ENCODE results near the gene ZNF732. TPM values are rescaled to one million over a fixed set of nuclear protein-coding genes. Genes with fewer than 3 reads are reported as not detected.
A peak's percentile ranks its signal among the peaks of the same experiment; 100 is the strongest.
"Not testable (repeated sequence)": the region's sequence is repeated elsewhere in the genome, so short reads cannot be mapped to it uniquely, and the experiment has no call there.

Gene ZNF732
- total RNA-seq, 1 experiment from 2014 or later, result 0.66 TPM

DNA sequence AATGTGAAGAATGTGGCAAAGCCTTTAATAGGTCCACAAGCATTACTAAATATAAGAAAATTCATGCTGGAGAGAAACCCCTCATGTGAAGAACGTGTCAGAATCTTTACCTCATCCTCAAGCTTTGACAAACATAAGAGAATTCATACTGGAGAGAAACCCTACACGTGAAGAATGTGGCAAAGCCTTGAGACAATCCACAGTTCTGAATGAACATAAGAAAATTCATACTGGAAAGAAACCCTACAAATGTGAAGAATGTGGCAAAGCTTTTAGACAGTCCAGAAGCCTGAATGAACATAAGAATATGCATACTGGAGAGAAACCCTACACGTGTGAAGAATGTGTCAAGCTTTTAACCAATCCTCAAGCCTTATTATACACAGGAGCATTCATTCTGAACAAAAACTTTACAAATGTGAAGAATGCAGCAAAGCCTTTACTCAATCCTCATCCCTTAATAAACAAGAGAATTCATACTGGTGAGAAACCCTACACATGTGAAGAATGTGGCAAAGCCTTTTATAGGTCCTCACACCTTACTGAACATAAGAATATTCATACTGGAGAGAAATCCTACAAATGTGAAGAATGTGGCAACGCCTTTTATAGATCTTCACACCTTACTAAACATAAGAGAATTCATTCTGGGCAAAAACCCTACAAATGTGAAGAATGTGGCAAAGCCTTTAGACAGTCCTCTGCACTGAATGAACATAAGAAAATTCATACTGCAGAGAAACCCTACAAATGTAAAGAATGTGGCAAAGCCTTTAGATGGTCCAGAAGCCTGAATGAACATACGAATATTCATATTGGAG lies 51.1 kb downstream of the ZNF732 start:
- no peak for DNase-seq (ENCODE audit: low spot score)

DNA sequence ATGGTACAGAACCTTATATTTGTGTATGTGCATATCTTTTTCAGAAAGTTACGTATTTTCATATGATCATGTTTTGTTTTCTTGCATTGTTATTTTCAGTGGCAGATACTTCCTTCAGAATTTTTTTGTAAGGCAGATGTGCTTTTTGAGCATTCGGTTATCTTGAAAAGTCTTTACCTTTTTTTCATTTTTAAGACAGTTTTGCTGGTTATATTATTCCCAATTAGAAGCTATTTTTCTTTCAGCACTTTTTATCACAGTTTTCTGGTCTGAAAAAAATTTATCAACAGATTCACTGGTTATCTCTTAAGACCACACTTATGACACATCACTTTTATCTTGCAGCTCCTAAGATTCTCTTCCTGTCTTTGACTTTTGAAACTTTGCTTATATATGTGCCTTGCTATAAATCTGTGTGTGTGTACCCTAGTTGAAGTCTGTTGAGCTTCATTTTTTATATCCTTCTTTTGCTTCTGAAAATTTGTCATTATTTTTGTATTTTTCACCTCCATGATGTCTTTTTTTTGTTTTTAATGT lies 53.1 kb downstream of the ZNF732 start:
- DNase-seq (ENCODE audit: low spot score), result no peak

DNA sequence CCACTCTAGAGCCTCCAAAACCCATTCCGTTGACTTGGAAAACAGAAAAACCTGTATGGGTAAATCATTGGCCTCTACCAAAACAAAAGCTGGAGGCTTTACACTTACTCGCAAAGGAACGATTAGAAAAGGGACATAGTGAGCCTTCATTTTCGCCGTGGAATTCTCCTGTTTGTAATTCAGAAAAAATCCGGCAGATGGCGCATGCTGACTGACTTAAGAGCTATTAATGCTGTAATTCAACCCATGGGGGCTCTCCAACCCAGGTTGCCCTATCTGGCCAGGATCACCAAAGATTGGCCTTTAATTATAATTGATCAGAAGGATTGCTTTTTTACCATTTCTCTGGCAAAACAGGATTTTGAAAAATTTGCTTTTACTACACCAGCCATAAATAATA lies 60.8 kb downstream of the ZNF732 start:
- peak; percentile 9 for DNase-seq (ENCODE audit: low spot score)

DNA sequence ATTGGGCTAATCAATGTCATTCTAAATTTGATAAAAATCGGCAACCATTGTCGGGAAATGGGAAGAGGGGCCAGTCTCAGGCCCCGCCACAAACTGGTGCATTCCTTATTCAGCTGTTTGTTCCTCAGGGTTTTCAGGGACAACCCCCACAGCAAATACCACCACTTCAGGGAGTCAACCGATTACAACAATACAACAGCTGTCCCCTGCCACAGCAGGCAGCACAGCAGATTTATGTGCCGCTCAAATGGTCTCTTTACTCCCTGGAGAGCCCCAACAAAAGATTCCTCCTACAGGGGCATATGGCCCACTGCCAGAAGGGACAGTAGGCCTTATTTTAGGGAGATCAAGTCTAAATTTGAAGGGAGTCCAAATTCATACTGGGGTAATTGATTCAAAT lies 61.8 kb downstream of the ZNF732 start:
- DNase-seq (ENCODE audit: low spot score), result no peak

DNA sequence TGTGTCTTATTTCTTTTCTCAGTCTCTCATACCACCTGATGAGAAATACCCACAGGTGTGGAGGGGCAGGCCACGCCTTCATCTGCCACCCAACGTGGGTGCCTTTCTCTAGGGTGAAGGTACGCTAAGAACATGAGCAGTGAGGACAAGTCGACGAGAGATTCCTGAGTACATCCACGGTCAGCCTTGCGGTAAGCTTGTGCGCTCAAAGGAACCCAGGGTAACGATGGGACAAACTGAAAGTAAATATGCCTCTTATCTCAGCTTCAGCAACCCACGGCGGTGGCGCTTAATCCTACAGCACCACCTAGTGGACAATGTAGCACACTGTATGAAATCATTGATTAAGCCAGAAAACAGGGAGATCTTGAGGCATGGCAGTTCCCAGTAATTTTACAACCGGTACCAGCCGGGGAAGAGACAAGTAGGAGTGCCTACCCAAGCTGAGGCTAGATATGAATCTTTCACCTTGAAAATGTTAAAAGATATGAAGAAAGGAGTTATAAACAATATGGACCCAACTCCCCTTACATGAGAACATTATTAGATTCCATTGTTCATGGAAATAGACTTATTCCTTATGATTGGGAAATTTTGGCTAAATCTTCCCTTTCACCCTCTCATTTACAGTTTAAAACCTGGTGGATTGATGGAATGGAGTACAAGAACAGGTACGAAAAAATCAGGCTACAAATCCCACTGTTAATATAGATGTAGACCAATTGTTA lies 63.0 kb downstream of the ZNF732 start:
- DNase-seq (ENCODE audit: low spot score), result peak; percentile 63

DNA sequence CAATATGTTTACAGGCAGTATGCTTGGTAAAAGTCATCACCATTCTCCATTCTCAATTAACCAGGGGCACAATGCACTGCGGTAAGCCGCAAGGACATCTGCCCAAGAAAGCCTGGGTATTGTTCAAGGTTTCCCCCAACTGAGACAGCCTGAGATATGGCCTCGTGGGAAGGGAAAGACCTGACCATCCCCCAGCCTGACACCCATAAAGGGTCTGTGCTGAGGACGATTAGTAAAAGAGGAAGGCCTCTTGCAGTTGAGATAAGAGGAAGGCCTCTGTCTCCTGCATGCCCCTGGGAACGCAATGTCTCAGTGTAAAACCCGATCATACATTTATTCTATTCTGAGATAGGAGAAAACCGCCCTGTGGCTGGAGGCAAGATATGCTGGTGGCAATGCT lies 63.9 kb downstream of the ZNF732 start:
- DNase-seq (ENCODE audit: low spot score), result not testable (repeated sequence)

DNA sequence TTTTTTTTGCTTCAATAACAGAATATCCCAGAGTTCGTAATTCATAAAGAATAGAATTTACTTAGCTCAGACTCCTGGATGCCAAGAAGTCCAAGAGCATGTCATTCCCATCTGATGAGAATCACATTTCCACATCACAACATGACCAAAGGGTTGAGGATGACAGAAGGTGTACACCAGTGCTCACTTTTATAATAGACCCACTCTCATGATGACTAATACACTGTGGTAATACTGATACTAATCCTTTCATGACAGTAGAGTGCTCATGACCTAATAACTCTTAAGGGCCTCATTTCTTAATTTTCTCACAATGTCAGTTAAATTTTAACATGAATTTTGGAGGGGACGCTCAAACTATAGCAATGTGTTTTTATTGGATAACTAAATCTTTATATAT lies 69.2 kb downstream of the ZNF732 start:
- no peak for DNase-seq (ENCODE audit: low spot score)

DNA sequence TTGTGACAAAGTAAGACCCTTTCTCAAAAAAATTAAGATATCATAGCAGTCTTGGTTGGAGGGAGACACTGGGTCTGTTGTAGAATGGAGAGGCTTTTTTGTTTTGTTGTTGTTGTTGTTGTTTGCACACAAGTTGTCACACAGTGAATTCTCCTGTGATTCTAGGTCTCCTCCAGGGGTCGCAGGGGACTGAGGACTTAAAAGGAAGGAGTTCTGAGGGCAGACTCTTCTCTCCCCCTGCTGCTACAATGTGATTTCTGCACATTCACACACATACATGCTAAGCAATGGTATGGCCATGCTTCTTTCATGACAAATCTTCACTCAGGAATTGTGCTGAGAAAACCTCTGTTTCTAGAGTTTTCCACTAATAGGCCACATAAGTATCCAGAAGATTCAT lies 71.1 kb downstream of the ZNF732 start:
- DNase-seq (ENCODE audit: low spot score), result no peak

DNA sequence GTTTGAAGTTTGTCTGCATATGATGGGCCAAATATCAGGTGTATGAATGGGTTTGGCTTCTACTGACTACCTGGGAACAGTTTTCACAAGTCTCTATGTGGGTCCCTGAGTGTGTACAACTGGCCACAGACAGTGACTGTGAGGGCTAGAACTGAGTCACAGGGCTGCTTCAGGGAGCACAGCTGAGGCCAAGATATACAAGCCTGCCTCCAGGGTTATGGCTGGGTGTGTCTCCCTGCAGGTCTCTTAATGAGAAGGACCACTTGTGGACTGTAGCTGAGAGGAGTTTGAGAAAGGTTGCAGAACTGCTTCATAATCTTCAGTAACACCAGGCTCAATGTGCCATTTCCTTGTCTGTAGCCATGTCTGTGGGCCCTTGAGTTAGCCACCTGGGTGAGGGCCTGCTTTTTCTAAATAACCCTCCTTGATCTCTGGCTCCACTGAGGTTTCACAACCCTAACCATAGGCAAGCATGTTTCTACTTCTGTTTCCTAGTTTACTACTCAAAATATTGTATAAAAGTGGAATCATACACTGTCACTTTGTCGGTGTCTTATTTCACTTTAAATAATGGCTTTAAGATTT lies 81.3 kb downstream of the ZNF732 start:
- DNase-seq (ENCODE audit: low spot score), result no peak

Other genes starting within 250 kb of the ZNF732 start
- 0.02 TPM in 1 of 2 replicates, not detected in the other for gene ZNF718, start 181.0 kb downstream of the ZNF732 start, total RNA-seq (2014; rRNA removed; shearing (Covaris generic))
- gene ZNF141, start 32.3 kb upstream of the ZNF732 start, total RNA-seq (2014; rRNA removed; shearing (Covaris generic)), result 0.90 and 1.2 TPM in 2 replicates
- 9.8 and 16.0 TPM in 2 replicates for gene ZNF721, start 193.7 kb upstream of the ZNF732 start, total RNA-seq (2014; rRNA removed; shearing (Covaris generic))
- gene PIGG, start 193.7 kb upstream of the ZNF732 start, total RNA-seq (2014; rRNA removed; shearing (Covaris generic)), result 27.7 and 54.0 TPM in 2 replicates